Measurements from ENCODE around the gene TEX35. TPM values are rescaled to one million over a fixed set of nuclear protein-coding genes. Genes with fewer than 3 reads are reported as not detected.

TEX35 gene
- total and polyA plus RNA-seq, 12 donors = 0.03 to 0.56 (median 0.09) TPM; not detected in 9

DNA sequence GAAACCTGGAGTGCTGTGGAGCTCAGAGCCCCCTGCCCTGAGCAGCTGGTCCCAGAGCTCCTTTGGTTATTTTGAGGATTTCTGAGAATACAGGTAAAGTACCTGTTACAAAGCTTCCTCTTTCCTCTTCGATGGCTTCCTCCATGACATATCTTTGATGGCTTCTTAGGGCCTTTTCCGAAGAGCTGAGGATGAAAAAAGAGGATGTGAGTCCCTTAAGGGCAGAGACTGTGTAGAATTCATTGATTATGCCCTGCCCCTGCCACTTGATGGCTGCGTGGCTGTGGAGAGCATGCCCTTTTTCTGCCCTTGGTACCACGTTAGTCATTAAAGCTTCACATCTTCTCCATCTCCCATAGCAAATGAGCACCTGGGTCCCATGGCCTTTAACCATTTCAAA lies 14.2 kb downstream of the TEX35 start:
- TF ChIP-seq, protein P1, sequence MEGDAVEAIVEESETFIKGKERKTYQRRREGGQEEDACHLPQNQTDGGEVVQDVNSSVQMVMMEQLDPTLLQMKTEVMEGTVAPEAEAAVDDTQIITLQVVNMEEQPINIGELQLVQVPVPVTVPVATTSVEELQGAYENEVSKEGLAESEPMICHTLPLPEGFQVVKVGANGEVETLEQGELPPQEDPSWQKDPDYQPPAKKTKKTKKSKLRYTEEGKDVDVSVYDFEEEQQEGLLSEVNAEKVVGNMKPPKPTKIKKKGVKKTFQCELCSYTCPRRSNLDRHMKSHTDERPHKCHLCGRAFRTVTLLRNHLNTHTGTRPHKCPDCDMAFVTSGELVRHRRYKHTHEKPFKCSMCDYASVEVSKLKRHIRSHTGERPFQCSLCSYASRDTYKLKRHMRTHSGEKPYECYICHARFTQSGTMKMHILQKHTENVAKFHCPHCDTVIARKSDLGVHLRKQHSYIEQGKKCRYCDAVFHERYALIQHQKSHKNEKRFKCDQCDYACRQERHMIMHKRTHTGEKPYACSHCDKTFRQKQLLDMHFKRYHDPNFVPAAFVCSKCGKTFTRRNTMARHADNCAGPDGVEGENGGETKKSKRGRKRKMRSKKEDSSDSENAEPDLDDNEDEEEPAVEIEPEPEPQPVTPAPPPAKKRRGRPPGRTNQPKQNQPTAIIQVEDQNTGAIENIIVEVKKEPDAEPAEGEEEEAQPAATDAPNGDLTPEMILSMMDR (IDR thresholded peaks at IDR 0.05) = no peak
- Histone ChIP-seq H3K36me3 (no peaks in the 10 kb centered on the region), H3K27me3 (no peaks in the 10 kb centered on the region), H3K4me3 (no peak overlapping the region), H3K27ac (no peak overlapping the region), H3K4me1 (peaks cover 0 to 5% (median 0%) of the 10 kb centered on the region in 9 donors), H3K9me3 (peaks cover 0 to 6% (median 0%) of the 10 kb centered on the region in 11 donors)
- WGBS, 2 donors = 86 to 89% methylated on average over 4 of the region's 4 CpGs
- ATAC-seq (no peak), DNase-seq (no peak)
- intact Hi-C loops (cut with DNase I) = no loop called here

DNA sequence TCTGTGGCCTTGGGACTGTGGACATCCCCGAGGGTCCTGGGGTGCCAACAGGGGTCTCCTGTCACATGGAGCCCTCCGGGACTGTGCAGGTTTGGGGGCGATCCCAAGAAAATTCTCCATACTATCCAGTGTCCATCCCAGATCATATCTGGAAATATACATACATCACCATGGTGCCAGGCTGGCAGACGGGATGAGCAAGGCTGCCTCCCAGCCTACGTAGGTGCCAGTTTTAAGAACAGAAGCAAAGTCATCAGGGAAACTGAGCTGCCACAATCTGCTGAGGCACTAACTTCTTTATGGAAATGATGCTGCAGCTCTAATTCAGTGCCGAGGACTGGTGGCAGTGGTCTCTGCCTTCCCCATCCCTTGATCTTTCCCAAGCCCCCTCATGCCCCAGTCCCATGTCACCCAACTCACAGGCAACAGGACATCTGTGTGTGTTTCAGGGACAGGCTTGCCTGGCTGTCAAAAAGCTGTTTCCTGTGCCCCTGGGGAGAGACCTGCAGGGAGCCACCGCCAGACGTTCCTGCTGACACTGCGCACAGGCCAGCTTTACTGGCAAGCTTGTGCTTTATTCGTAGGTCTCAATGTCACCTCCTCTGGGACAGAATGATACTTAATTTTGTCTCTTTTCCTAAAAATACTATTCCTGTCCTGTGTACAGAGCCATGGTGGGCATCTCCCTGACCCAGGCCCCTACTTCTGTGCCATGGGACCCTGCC lies 15.5 kb downstream of the TEX35 start:
- TF ChIP-seq, protein P1 (IDR thresholded peaks at IDR 0.05) = no peak
- Histone ChIP-seq H3K27me3 (no peaks in the 10 kb centered on the region), H3K4me3 (no peak overlapping the region), H3K27ac (no peak overlapping the region), H3K36me3 (no peaks in the 10 kb centered on the region), H3K4me1 (peaks cover 0 to 10% (median 3%) of the 10 kb centered on the region in 9 donors), H3K9me3 (peaks cover 0 to 6% (median 0%) of the 10 kb centered on the region in 11 donors)
- intact Hi-C loops (cut with DNase I) = no loop called here
- ATAC-seq (peak in 1 of 8 donors; percentile 26), DNase-seq (no peak)
- WGBS, 2 donors = 84% methylated on average over 10 of the region's 10 CpGs

DNA sequence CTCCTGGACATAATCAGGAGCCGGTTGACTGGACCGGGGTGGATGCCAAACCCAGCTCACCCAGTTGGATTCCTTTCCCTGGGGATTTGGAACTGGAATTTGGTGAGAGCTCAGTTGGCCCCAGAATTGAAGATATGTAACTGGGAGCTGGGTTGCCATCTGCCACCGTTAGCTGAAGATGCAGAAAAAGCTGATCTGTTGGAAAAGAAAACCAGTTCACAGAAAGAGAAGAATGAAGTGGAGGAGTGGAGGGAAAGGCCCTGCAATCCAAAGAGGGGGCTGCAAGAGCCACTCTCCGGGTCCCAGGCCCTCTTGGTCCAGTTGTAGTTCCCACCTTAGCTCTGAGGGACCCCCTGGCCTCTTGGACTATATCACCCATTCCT lies 16.0 kb downstream of the TEX35 start:
- WGBS, 2 donors = 79 to 90% methylated on average over 4 of the region's 4 CpGs
- intact Hi-C loops (cut with DNase I) = no loop called here
- Histone ChIP-seq H3K36me3 (no peaks in the 10 kb centered on the region), H3K27ac (no peak overlapping the region), H3K4me3 (no peak overlapping the region), H3K4me1 (peaks cover 0 to 10% (median 3%) of the 10 kb centered on the region in 9 donors), H3K27me3 (no peaks in the 10 kb centered on the region), H3K9me3 (peaks cover 0 to 6% (median 0%) of the 10 kb centered on the region in 11 donors)
- TF ChIP-seq, protein P1 (IDR thresholded peaks at IDR 0.05) = no peak
- DNase-seq (no peak), ATAC-seq (no peak)

DNA sequence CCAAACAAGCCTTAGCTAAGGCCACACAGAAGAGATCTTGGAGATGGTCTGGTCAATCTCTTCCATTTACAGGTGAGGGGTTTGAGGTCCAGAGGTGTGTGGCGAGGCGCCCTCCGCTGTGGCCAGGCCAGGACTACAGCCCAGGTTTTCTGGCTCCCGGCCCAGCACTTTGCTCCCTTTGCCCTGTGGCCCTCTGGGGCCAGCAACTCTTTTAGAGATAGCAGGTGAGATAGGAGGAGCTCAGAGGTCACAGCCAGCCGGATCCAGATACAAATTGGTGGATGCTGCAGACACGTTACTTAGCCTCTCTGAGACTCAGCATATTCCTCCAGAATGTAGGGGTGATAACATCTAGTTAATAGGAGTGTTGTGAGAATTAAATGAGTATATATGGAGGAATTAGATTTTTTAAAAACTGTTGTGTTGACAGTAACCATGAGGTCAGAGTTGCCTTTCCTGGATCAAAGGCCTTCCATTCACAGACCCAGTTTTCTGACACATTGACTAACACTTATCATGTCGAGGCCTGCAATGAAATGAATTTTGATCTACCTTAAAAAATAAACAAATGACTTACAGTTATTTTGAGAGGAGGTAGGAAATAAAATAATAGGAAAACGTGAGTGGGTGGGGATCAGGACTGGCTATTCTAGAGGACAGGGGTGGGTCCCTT lies 16.6 kb downstream of the TEX35 start:
- intact Hi-C loops (cut with DNase I) = loop anchor here in 4 of 10 donors (5.0 to 10.0 kb wide), 3 partner anchors 217 to 475 kb away; no protein-coding TSS in a partner anchor
- DNase-seq = no peak
- TF ChIP-seq, protein P1 (IDR thresholded peaks at IDR 0.05) = no peak

More for the DNA sequence above, 16.6 kb downstream of the TEX35 start:
- Histone ChIP-seq H3K27ac (no peak overlapping the region), H3K4me1 (peaks cover 0 to 10% (median 3%) of the 10 kb centered on the region in 9 donors), H3K27me3 (no peaks in the 10 kb centered on the region), H3K36me3 (no peaks in the 10 kb centered on the region), H3K9me3 (peaks cover 0 to 2% (median 0%) of the 10 kb centered on the region in 11 donors), H3K4me3 (no peak overlapping the region)
- 93 to 94% methylated on average over 8 of the region's 8 CpGs for WGBS, 2 donors
- ATAC-seq = no peak

Data from heart right ventricle (tissue), 16 donors.